H1 (cell line): ENCODE measurements around the gene SOCS4. TPM values are rescaled to one million over a fixed set of nuclear protein-coding genes. Genes with fewer than 3 reads are reported as not detected.

Experiments used
- KDM4A ChIP-seq: IDR thresholded peaks from one replicate; pipeline ENCODE4 v1.7.1; 2012; ENCODE audit warnings: low read depth, mild to moderate bottlenecking, moderate library complexity, low read length, inconsistent platforms; ENCODE audit not compliant: severe bottlenecking
- KDM5A ChIP-seq: fragments of 200-600 bp; IDR thresholded peaks from 2 replicates; pipeline ENCODE4 v1.7.1; 2012; ENCODE audit warnings: mild to moderate bottlenecking, low read length, inconsistent platforms, mixed read lengths
- NRF1 ChIP-seq: IDR thresholded peaks from 2 replicates; pipeline ENCODE4 v1.6.1; 2011; ENCODE audit warnings: mild to moderate bottlenecking, low read depth, low read length, improper control_type of control experiment
- SAP30 ChIP-seq: fragments of 300-600 bp; sonication (generic); IDR thresholded peaks from 2 replicates; pipeline ENCODE4 v1.7.1; 2012; ENCODE audit warnings: low read length, moderate library complexity, mild to moderate bottlenecking, inconsistent platforms; ENCODE audit not compliant: insufficient read depth, insufficient replicate concordance
- SIX5 ChIP-seq: IDR thresholded peaks from 2 replicates; pipeline ENCODE4 v1.6.1; 2011; ENCODE audit warnings: mild to moderate bottlenecking, low read depth, low read length
- SUZ12 ChIP-seq: fragments of 200-600 bp; sonication (generic); IDR thresholded peaks from 2 replicates; pipeline ENCODE4 v1.6.1; 2012; ENCODE audit warnings: mild to moderate bottlenecking, inconsistent platforms, low read length, moderate library complexity, mixed read lengths
- polyA plus RNA-seq, 7 experiments: library from polyadenylated mRNA; depleted of rRNA in 3 of 7; stranded (reverse) in 5 of 7; unstranded in 2 of 7; fragments of >200 nt in 5 of 7; fragments of 200-250 nt in 2 of 7; gene quantifications; 1 replicate in 5 of 7; 2 replicates in 1 of 7; 4 replicates in 1 of 7; pipeline versions ENCODE4 v1.2.1 to v1.2.3, GENCODE V29; 2011 to 2013; ENCODE audit warnings: missing spikeins in 2 of 7, mixed read lengths in 2 of 7
- total RNA-seq: library from RNA; stranded (reverse); fragmentation: NEBNext Ultra II Directional; extraction: Animal tissue kit (Norgen Biotek cat#: 25700); gene quantifications from 2 replicates; pipeline ENCODE4 v1.2.1, GENCODE V29; 2021

The SOCS4 gene
- total and polyA plus RNA-seq, 2 of the 8 experiments (the other 6 are each of a cell fraction or from before 2014, with no cell fraction given) = 5.5 to 31.5 TPM

GRCh38 chr14:55052269-55052930 is 25.4 kb downstream of the SOCS4 start (continued):
- TF ChIP-seq SUZ12 (no peak), SIX5 (no peak), KDM5A (no peak), NRF1 (no peak), SAP30 (no peak), KDM4A (no peak)
